ENCODE measurements around the gene HEPACAM2.

HEPACAM2 gene

GRCh38 chr7:93148727-93149126, 77.5 kb downstream of the HEPACAM2 start:
- no peaks in the 10 kb centered on the region for H3K9me3 ChIP-seq
- intact Hi-C loops (cut with DNase I; ENCODE audit: low total_unique reads): no loop called here
- no peak for TF ChIP-seq CTCF (IDR thresholded peaks at IDR 0.05)
- DNase-seq: no peak
- peak overlapping the region in 1 of 2 donors; percentile 55 for H3K4me3 ChIP-seq
- no peaks in the 10 kb centered on the region for H3K27me3 ChIP-seq
- H3K27ac ChIP-seq: peak overlapping the region; percentile 30 to 39
- peaks cover 0 to 14% (median 7%) of the 10 kb centered on the region in 4 donors for H3K4me1 ChIP-seq
- H3K36me3 ChIP-seq: peaks cover 13 to 16% (median 15%) of the 10 kb centered on the region in 3 donors

GRCh38 chr7:93148144-93148543, 78.1 kb downstream of the HEPACAM2 start, which contains the start of gene SAMD9L:
SAMD9L (minus strand) TSS chr7:93148385; CDS start chr7:93135971, 12,414 bp downstream.
- Histone ChIP-seq H3K27ac (peak within 1 kb of the TSS; percentile 30 to 39), H3K27me3 (no peaks in the 10 kb centered on the region), H3K36me3 (peaks cover 18 to 21% (median 20%) of the 10 kb centered on the region in 3 donors), H3K4me1 (peaks cover 0 to 14% (median 7%) of the 10 kb centered on the region in 4 donors), H3K4me3 (peak within 1 kb of the TSS; percentile 42 to 55), H3K9me3 (no peaks in the 10 kb centered on the region)
- TF ChIP-seq CTCF (IDR thresholded peaks at IDR 0.05): no peak
- no peak for DNase-seq
- intact Hi-C loops (cut with DNase I; ENCODE audit: low total_unique reads): no loop called here

GRCh38 chr7:93147363-93147762, 78.9 kb downstream of the HEPACAM2 start:
- no peak for DNase-seq
- peak overlapping the region; percentile 42 to 55 for H3K4me3 ChIP-seq
- H3K27me3 ChIP-seq: no peaks in the 10 kb centered on the region
- H3K9me3 ChIP-seq: no peaks in the 10 kb centered on the region
- H3K36me3 ChIP-seq: peaks cover 26 to 29% (median 28%) of the 10 kb centered on the region in 3 donors
- TF ChIP-seq CTCF (IDR thresholded peaks at IDR 0.05): no peak
- H3K4me1 ChIP-seq: peaks cover 0 to 14% (median 7%) of the 10 kb centered on the region in 4 donors
- intact Hi-C loops (cut with DNase I; ENCODE audit: low total_unique reads): no loop called here
- H3K27ac ChIP-seq: peak overlapping the region; percentile 30 to 39

- H3K36me3 ChIP-seq: peaks cover 34 to 37% (median 36%) of the 10 kb centered on the region in 3 donors
- H3K27me3 ChIP-seq: no peaks in the 10 kb centered on the region
- H3K9me3 ChIP-seq: no peaks in the 10 kb centered on the region
- no peak for DNase-seq
- intact Hi-C loops (cut with DNase I; ENCODE audit: low total_unique reads): no loop called here
- peak overlapping the region; percentile 42 to 55 for H3K4me3 ChIP-seq
- no peak for TF ChIP-seq CTCF (IDR thresholded peaks at IDR 0.05)
- H3K27ac ChIP-seq: peak overlapping the region in 1 of 2 donors; percentile 39
- peaks cover 0 to 14% (median 7%) of the 10 kb centered on the region in 4 donors for H3K4me1 ChIP-seq
These were observed 79.7 kb downstream of the HEPACAM2 start for GRCh38 chr7:93146472-93147141.

GRCh38 chr7:93146036-93146435, 80.2 kb downstream of the HEPACAM2 start:
- DNase-seq: no peak
- Histone ChIP-seq H3K9me3 (no peaks in the 10 kb centered on the region), H3K27me3 (no peaks in the 10 kb centered on the region), H3K36me3 (peaks cover 40 to 42% (median 42%) of the 10 kb centered on the region in 3 donors), H3K4me1 (peaks cover 0 to 14% (median 7%) of the 10 kb centered on the region in 4 donors), H3K27ac (no peak overlapping the region), H3K4me3 (no peak overlapping the region)
- no peak for TF ChIP-seq CTCF (IDR thresholded peaks at IDR 0.05)
- intact Hi-C loops (cut with DNase I; ENCODE audit: low total_unique reads): no loop called here
